ENCODE data around the gene AFG3L2. TPM values are rescaled to one million over a fixed set of nuclear protein-coding genes. Genes with fewer than 3 reads are reported as not detected.

Gene AFG3L2
- total and polyA plus RNA-seq, 2 experiments from 2014 or later = 50.3 to 105 TPM

GRCh38 chr18:12347895-12348294 lies 29.1 kb downstream of the AFG3L2 start:
- no peak overlapping the region for H3K27ac Mint-ChIP-seq
- Histone ChIP-seq H3K9me2 (ENCODE audit: insufficient read depth) (no peaks in the 10 kb centered on the region), H3K79me2 (replicated peaks; ENCODE audit: insufficient read depth) (no peaks in the 10 kb centered on the region), H3F3A (replicated peaks; ENCODE audit: low read depth) (0 out of 2 replicates have a peak, but pooled peaks cover 2% of the 10 kb centered on the region), H2AFZ (no peak overlapping the region), H3K27ac (ENCODE audit: low read depth) (no peak overlapping the region), H3K36me3 (ENCODE audit: insufficient read depth) (peaks cover 30% of the 10 kb centered on the region), H3K4me2 (no peak overlapping the region), H3K27me3 (ENCODE audit: insufficient read depth) (no peaks in the 10 kb centered on the region), H4K20me1 (replicated peaks; ENCODE audit: insufficient read depth) (peaks cover 3% of the 10 kb centered on the region), H3K4me3 (no peak overlapping the region), H3K4me1 (ENCODE audit: insufficient read depth) (no peaks in the 10 kb centered on the region)
- TF ChIP-seq EZH2phosphoT487 (IDR thresholded peaks at IDR 0.05; ENCODE audit: unreplicated experiment) = no peak
- TF ChIP-seq POLR2AphosphoS5 (IDR thresholded peaks at IDR 0.05; ENCODE audit: low read depth) = no peak
- no peak for TF ChIP-seq ETS1 (IDR thresholded peaks at IDR 0.05)
- TF ChIP-seq NANOG (IDR thresholded peaks at IDR 0.05; ENCODE audit: borderline replicate concordance) = no peak
- TF ChIP-seq CREB1 (CRISPR knock-in tag; IDR thresholded peaks at IDR 0.05; ENCODE audit: low read depth) = no peak
- TF ChIP-seq EZH2 (IDR thresholded peaks at IDR 0.05; ENCODE audit: low read depth, unreplicated experiment) = no peak
- no peak for TF ChIP-seq ZNF331 (CRISPR knock-in tag; IDR thresholded peaks at IDR 0.05; ENCODE audit: low read depth)
- TF ChIP-seq STAT1 (IDR thresholded peaks at IDR 0.05; ENCODE audit: unreplicated experiment) = no peak
- TF ChIP-seq CTCF (conservative IDR thresholded peaks at IDR 0.05; ENCODE audit: low read depth in 2 of 2) = no peak
- no peak for TF ChIP-seq JUNB (IDR thresholded peaks at IDR 0.05; ENCODE audit: unreplicated experiment)
- no peak for TF ChIP-seq ZNF114 (CRISPR knock-in tag; IDR thresholded peaks at IDR 0.05)
- TF ChIP-seq REST (IDR thresholded peaks at IDR 0.05; ENCODE audit: unreplicated experiment) = no peak
- no peak for TF ChIP-seq ZNF462 (CRISPR knock-in tag; IDR thresholded peaks at IDR 0.05)
- H3K4me1 Mint-ChIP-seq = no peaks in the 10 kb centered on the region
- H3K4me3 Mint-ChIP-seq = no peak overlapping the region
- no peak for DNase-seq (ENCODE audit: low spot score)
- no peak for ATAC-seq
- peaks cover 86% of the 10 kb centered on the region for H3K36me3 Mint-ChIP-seq (ENCODE audit: low read depth)
- H3K27me3 Mint-ChIP-seq (ENCODE audit: insufficient read depth, low read depth, poor library complexity) = peaks cover 6% of the 10 kb centered on the region
- H3K9me3 Mint-ChIP-seq = no peaks in the 10 kb centered on the region
